Fibroblast of villous mesenchyme (primary cell): ENCODE measurements around the gene DNAI4. TPM values are rescaled to one million over a fixed set of nuclear protein-coding genes. Genes with fewer than 3 reads are reported as not detected.

Experiments used
- DNase-seq: peaks from one replicate; pipeline ENCODE4 v3.0.0-alpha.2; 2010; ENCODE audit warnings: low read depth
- H3K4me3 ChIP-seq: 2 replicates; pipeline ENCODE4 v1.5.1; 2011; ENCODE audit warnings: low read depth, mild to moderate bottlenecking, low read length
- total RNA-seq: library from RNA; depleted of rRNA; stranded (reverse); fragments of >200 nt; gene quantifications from 2 replicates; pipeline ENCODE4 v1.2.3, GENCODE V29; 2012
- TF ChIP-seq, protein P1 (sequence below): IDR thresholded peaks from 2 replicates; pipeline ENCODE4 v1.5.1; 2012; ENCODE audit warnings: low read depth, mild to moderate bottlenecking, low read length; ENCODE audit not compliant: insufficient read depth

Gene DNAI4
- total RNA-seq, 1 donor = 9.9 TPM

DNA sequence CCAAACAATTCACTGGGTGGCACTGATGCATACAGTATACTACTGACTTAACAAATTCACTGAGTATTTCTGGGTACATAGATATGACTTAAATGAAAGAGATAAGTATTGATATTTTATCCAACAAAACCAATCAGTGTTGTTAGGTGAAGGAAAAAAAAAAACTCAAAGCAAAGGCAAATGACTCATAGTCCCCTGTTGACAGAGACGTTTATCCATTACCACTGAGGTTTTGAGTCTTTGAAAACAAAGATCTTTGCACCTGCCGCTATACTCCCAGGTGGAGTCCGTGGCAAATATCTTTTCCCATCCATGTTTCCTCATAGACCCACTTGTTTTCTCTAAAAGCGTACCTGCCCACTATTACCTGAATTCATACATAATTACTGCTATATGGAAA, 154.0 kb downstream of the DNAI4 start:
- no peak for DNase-seq
- H3K4me3 ChIP-seq = no peak overlapping the region
- TF ChIP-seq, protein P1, sequence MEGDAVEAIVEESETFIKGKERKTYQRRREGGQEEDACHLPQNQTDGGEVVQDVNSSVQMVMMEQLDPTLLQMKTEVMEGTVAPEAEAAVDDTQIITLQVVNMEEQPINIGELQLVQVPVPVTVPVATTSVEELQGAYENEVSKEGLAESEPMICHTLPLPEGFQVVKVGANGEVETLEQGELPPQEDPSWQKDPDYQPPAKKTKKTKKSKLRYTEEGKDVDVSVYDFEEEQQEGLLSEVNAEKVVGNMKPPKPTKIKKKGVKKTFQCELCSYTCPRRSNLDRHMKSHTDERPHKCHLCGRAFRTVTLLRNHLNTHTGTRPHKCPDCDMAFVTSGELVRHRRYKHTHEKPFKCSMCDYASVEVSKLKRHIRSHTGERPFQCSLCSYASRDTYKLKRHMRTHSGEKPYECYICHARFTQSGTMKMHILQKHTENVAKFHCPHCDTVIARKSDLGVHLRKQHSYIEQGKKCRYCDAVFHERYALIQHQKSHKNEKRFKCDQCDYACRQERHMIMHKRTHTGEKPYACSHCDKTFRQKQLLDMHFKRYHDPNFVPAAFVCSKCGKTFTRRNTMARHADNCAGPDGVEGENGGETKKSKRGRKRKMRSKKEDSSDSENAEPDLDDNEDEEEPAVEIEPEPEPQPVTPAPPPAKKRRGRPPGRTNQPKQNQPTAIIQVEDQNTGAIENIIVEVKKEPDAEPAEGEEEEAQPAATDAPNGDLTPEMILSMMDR = no peak

DNA sequence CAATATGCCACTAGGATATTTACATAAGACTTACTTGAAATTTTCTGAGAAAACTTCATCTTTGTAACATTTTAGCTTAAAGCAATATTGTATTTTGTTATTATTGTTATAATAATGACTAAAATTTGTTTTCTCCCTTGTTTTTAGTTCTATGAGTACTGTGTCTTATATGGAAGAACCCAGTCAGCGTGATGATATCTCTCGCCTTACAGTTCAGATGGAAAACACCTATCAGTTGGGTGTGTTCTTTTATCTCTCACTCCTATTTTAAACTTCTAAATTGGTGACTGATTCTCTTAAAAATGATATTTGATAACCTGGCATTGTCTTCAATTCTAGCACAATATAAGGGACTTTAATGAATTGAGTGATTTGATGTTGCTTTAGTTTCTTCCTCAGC, 154.4 kb downstream of the DNAI4 start:
- DNase-seq = no peak
- no peak overlapping the region for H3K4me3 ChIP-seq
- TF ChIP-seq, protein P1 = no peak

DNA sequence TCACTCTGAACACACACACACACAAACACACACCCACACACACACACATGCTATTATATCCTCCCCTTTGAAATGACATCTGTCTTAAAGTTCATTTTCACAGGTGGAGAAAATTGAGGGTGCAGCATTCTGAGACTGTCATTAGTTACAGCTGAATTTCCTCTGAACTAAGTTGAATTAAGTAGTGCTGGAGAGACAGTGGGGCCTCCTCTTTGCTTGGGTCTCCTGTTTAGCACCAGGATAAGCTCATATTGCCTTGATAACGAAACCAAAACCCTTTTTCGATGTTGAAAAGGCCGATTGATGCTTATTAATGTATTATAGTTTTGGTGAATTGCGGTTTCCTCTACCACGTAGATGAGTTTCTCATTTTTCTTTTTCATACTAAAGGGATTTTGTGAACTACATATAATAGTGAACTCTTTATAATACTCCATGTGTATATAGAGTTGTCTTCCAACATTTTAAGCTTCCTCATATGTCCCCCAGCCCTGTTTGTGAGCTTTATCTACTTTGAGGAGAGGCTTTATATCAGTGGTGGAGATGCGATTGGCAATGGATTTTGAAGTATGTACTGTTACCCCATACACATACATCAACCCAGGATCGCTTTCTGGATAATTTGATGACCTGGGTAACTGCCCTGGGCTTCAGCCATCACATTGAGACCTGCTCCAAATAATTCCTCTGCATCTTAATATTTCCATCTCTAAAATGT, 155.0 kb downstream of the DNAI4 start:
- H3K4me3 ChIP-seq = no peak overlapping the region
- TF ChIP-seq, protein P1 = no peak
- DNase-seq = no peak

GRCh38 chr1:66768965-66769364, 155.7 kb downstream of the DNAI4 start:
- no peak for DNase-seq
- H3K4me3 ChIP-seq = no peak overlapping the region
- TF ChIP-seq, protein P1 = no peak

GRCh38 chr1:66767626-66768025, 157.0 kb downstream of the DNAI4 start:
- H3K4me3 ChIP-seq = no peak overlapping the region
- TF ChIP-seq, protein P1 = no peak
- no peak for DNase-seq

GRCh38 chr1:66764994-66765578, 159.6 kb downstream of the DNAI4 start:
- no peak overlapping the region for H3K4me3 ChIP-seq
- TF ChIP-seq, protein P1 = peak; percentile 78
- DNase-seq = peak; percentile 71

Other genes starting within 250 kb of the DNAI4 start
- 1.7 and 2.9 TPM in 2 replicates for gene DYNLT5, start 172.4 kb downstream of the DNAI4 start, total RNA-seq
- gene INSL5, start 123.6 kb downstream of the DNAI4 start, total RNA-seq = not detected in 2 replicates
- 34.1 and 52.2 TPM in 2 replicates for gene MIER1, start 134 bp upstream of the DNAI4 start, total RNA-seq
- gene SLC35D1, start 129.3 kb upstream of the DNAI4 start, total RNA-seq = 18.4 and 25.0 TPM in 2 replicates
- gene C1orf141, start 210.1 kb upstream of the DNAI4 start, total RNA-seq = not detected in 2 replicates
- not detected in 2 replicates for gene IL23R, start 241.6 kb upstream of the DNAI4 start, total RNA-seq